ENCODE results near the gene YTHDF1.

GRCh38 chr20:63171991-63172390, 43.9 kb downstream of the YTHDF1 start:
- TF ChIP-seq CTCF (IDR thresholded peaks at IDR 0.05): no peak
- TF ChIP-seq POLR2A (IDR thresholded peaks at IDR 0.05): no peak
